Neural cell (in vitro differentiated cells): Measurements from ENCODE around the gene ADAMTS2. TPM values are rescaled to one million over a fixed set of nuclear protein-coding genes. Genes with fewer than 3 reads are reported as not detected.

ENCODE experiments used
- H2AFZ ChIP-seq: fragments of 200-600, 300-800 bp; sonication (generic), shearing (Covaris generic); 2 replicates; pipeline ENCODE4 v1.6.0; 2014; ENCODE audit warnings: low read depth, mild to moderate bottlenecking, antibody characterized with exemption, low read length, moderate library complexity
- H3F3A ChIP-seq: fragments of 200-600 bp; shearing (Covaris generic); 2 replicates; pipeline ENCODE4 v1.6.1; 2016; ENCODE audit warnings: mild to moderate bottlenecking, moderate library complexity, mixed read lengths, antibody characterized with exemption, low read length; ENCODE audit not compliant: insufficient read depth, poor library complexity, severe bottlenecking
- H3K27ac ChIP-seq: fragments of 200-600, 300-800 bp; sonication (generic), shearing (Covaris generic); 2 replicates; pipeline ENCODE4 v1.5.1; 2014; ENCODE audit warnings: mild to moderate bottlenecking, low read length, moderate library complexity
- H3K27me3 ChIP-seq: fragments of 300-800, 200-600 bp; sonication (generic), shearing (Covaris generic); 2 replicates; pipeline ENCODE4 v1.6.0; 2014; ENCODE audit warnings: mild to moderate bottlenecking, low read depth, low read length, moderate library complexity; ENCODE audit not compliant: insufficient read depth
- H3K36me3 ChIP-seq: fragments of 300-800, 200-600 bp; sonication (generic), shearing (Covaris generic); 2 replicates; pipeline ENCODE4 v1.5.1; 2014; ENCODE audit warnings: mild to moderate bottlenecking, antibody characterized with exemption, low read length, moderate library complexity; ENCODE audit not compliant: insufficient read depth
- H3K4me2 ChIP-seq: fragments of 300-800, 200-600 bp; sonication (generic), shearing (Covaris generic); 2 replicates; pipeline ENCODE4 v1.6.0; 2014; ENCODE audit warnings: mild to moderate bottlenecking, low read length
- H3K4me3 ChIP-seq: fragments of 300-800, 200-600 bp; sonication (generic), shearing (Covaris generic); 2 replicates; pipeline ENCODE4 v1.5.1; 2014; ENCODE audit warnings: mild to moderate bottlenecking, low read length, moderate library complexity
- H3K79me2 ChIP-seq: fragments of 200-600 bp; shearing (Covaris generic); replicated peaks from 2 replicates; pipeline ENCODE4 v1.6.0; 2014; ENCODE audit warnings: mild to moderate bottlenecking, low read length, moderate library complexity; ENCODE audit not compliant: insufficient read depth
- H3K9ac ChIP-seq: fragments of 300-800, 200-600 bp; sonication (generic), shearing (Covaris generic); 2 replicates; pipeline ENCODE4 v1.6.1; 2016; ENCODE audit warnings: mild to moderate bottlenecking, low read length, mixed read lengths
- H3K9me2 ChIP-seq: fragments of 200-600 bp; shearing (Covaris generic); 2 replicates; pipeline ENCODE4 v1.6.1; 2016; ENCODE audit warnings: mild to moderate bottlenecking, low read length, mixed read lengths; ENCODE audit not compliant: insufficient read depth
- H3K9me3 ChIP-seq: fragments of 200-600, 300-800 bp; sonication (generic), shearing (Covaris generic); 2 replicates; pipeline ENCODE4 v1.6.1; 2016; ENCODE audit warnings: mild to moderate bottlenecking, mixed run types, low read length, moderate library complexity, mixed read lengths
- H4K20me1 ChIP-seq: fragments of 200-600 bp; shearing (Covaris generic); 2 replicates; pipeline ENCODE4 v1.6.1; 2016; ENCODE audit warnings: mild to moderate bottlenecking, mixed run types; ENCODE audit not compliant: insufficient read depth
- EP300 ChIP-seq: fragments of 450-650 bp; conservative IDR thresholded peaks from 2 replicates; pipeline ENCODE4 v1.6.1; 2014; ENCODE audit warnings: antibody characterized with exemption, mild to moderate bottlenecking, moderate library complexity; ENCODE audit not compliant: poor library complexity, severe bottlenecking
- EZH2 ChIP-seq: fragments of 200-600, 300-800 bp; shearing (Covaris generic), sonication (generic); IDR thresholded peaks from 2 replicates; pipeline ENCODE4 v1.6.1; 2014; ENCODE audit warnings: antibody characterized with exemption, low read length, borderline replicate concordance, mild to moderate bottlenecking; ENCODE audit not compliant: insufficient read depth, poor library complexity, severe bottlenecking
- MXI1 ChIP-seq: fragments of 450-650 bp; conservative IDR thresholded peaks from 2 replicates; pipeline ENCODE4 v1.6.1; 2014; ENCODE audit warnings: antibody characterized with exemption, mild to moderate bottlenecking; ENCODE audit not compliant: poor library complexity, severe bottlenecking
- POLR2AphosphoS5 ChIP-seq: IDR thresholded peaks from 2 replicates; pipeline ENCODE4 v1.6.1; 2012
- RAD21 ChIP-seq: fragments of 450-650 bp; conservative IDR thresholded peaks from 2 replicates; pipeline ENCODE4 v1.6.1; 2014; ENCODE audit warnings: antibody characterized with exemption, mild to moderate bottlenecking, moderate library complexity
- SMC3 ChIP-seq: fragments of 450-650 bp; conservative IDR thresholded peaks from 2 replicates; pipeline ENCODE4 v1.6.1; 2014; ENCODE audit warnings: antibody characterized with exemption, mild to moderate bottlenecking, moderate library complexity; ENCODE audit not compliant: poor library complexity
- TAF1 ChIP-seq: IDR thresholded peaks from 2 replicates; pipeline ENCODE4 v1.6.1; 2012; ENCODE audit warnings: low read depth
- polyA plus RNA-seq: library from polyadenylated mRNA; depleted of rRNA; stranded (reverse); fragments of >200 nt; gene quantifications from 2 replicates; pipeline ENCODE4 v1.2.3, GENCODE V29; 2014
- TF ChIP-seq, protein P1 (sequence below): IDR thresholded peaks from 2 replicates; pipeline ENCODE4 v1.6.1; 2012; ENCODE audit warnings: borderline replicate concordance
- TF ChIP-seq, protein P2 (sequence below): fragments of 450-650 bp; IDR thresholded peaks from 2 replicates; pipeline ENCODE4 v1.5.1; 2014; ENCODE audit warnings: antibody characterized with exemption, mild to moderate bottlenecking, moderate library complexity; ENCODE audit not compliant: poor library complexity, severe bottlenecking

Gene ADAMTS2
- polyA plus RNA-seq, 1 donor from 2014 or later: 0.61 TPM

DNA sequence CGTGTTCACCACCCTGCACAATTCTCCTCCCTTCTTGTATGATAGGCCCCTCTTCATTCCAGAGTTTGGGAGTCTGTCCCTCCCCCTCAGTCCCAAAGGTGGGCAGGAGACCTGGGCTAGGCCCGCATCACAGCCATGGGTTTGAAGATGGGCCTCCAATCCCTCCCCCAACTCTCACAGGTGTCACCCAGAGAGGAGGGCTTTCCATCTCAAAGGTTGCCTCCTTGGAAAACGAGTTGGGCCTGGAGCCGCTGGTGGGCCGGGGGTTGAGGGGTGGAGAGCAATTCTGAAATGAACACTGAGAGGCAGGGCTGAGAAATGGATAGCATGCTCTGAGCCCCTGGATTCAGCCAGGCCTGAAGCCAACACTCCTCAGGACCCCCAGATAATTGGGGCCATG, 6.2 kb downstream of the ADAMTS2 start:
- no peaks in the 10 kb centered on the region for H4K20me1 ChIP-seq
- H3K27ac ChIP-seq: no peak overlapping the region
- H3K79me2 ChIP-seq: no peaks in the 10 kb centered on the region
- H3K27me3 ChIP-seq: peaks cover 25% of the 10 kb centered on the region
- no peak overlapping the region for H3K9ac ChIP-seq
- no peak overlapping the region for H3K4me2 ChIP-seq
- H3F3A ChIP-seq: peaks cover 3% of the 10 kb centered on the region
- H3K36me3 ChIP-seq: no peaks in the 10 kb centered on the region
- no peaks in the 10 kb centered on the region for H3K9me3 ChIP-seq
- no peak overlapping the region for H3K4me3 ChIP-seq
- no peak overlapping the region for H2AFZ ChIP-seq
- no peaks in the 10 kb centered on the region for H3K9me2 ChIP-seq
- TF ChIP-seq POLR2AphosphoS5 (no peak), SMC3 (no peak), EP300 (no peak)

DNA sequence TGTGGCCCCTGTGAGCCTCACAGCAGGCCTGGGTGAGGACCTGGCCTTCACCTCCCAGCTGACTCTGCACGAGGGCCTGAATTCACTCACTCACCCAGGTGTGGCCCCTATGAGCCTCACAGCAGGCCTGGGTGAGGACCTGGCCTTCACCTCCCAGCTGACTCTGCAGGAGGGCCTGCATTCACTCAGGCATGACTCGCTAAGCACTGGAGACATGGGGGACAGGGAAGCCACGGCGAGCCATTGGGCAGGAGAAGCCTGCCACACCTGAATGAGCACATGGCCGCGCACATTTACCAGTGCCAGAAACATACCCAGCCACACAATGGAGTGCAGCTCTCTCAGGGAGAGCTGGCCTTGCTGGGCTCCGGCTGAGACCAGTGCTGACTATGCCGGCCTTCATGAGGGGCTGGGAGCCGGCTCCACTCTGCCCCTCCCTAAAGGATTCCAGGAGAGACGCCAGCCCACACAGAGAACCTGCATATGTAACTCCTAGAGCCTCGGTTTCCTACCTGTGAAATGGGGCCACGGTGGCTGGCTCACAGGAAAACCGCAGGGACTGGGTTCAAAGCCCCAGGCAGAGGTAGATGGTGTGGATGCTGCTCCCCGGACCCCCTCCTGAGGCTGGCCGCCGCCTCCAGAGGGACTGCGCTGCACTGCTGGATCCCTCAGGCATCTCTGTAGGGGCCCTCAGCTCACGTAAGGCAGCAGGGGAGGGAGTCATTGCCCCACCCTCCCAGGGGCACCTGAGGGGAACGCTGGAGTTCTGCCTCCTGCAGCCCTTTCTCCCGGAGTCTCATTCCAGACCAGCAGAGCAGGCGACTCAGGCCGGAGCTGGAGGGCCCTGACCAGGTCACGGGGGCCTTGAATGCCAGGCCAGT, 7.2 kb downstream of the ADAMTS2 start:
- Histone ChIP-seq H3K9ac (no peak overlapping the region), H2AFZ (no peak overlapping the region), H3F3A (no peaks in the 10 kb centered on the region), H3K27ac (no peak overlapping the region), H3K79me2 (no peaks in the 10 kb centered on the region), H4K20me1 (no peaks in the 10 kb centered on the region), H3K9me2 (no peaks in the 10 kb centered on the region), H3K36me3 (no peaks in the 10 kb centered on the region), H3K9me3 (no peaks in the 10 kb centered on the region), H3K27me3 (peaks cover 14% of the 10 kb centered on the region), H3K4me2 (no peak overlapping the region), H3K4me3 (no peak overlapping the region)
- TF ChIP-seq EP300 (no peak), POLR2AphosphoS5 (no peak), TAF1 (no peak), MXI1 (no peak), EZH2 (no peak), RAD21 (no peak), SMC3 (no peak)
- TF ChIP-seq, protein P1, sequence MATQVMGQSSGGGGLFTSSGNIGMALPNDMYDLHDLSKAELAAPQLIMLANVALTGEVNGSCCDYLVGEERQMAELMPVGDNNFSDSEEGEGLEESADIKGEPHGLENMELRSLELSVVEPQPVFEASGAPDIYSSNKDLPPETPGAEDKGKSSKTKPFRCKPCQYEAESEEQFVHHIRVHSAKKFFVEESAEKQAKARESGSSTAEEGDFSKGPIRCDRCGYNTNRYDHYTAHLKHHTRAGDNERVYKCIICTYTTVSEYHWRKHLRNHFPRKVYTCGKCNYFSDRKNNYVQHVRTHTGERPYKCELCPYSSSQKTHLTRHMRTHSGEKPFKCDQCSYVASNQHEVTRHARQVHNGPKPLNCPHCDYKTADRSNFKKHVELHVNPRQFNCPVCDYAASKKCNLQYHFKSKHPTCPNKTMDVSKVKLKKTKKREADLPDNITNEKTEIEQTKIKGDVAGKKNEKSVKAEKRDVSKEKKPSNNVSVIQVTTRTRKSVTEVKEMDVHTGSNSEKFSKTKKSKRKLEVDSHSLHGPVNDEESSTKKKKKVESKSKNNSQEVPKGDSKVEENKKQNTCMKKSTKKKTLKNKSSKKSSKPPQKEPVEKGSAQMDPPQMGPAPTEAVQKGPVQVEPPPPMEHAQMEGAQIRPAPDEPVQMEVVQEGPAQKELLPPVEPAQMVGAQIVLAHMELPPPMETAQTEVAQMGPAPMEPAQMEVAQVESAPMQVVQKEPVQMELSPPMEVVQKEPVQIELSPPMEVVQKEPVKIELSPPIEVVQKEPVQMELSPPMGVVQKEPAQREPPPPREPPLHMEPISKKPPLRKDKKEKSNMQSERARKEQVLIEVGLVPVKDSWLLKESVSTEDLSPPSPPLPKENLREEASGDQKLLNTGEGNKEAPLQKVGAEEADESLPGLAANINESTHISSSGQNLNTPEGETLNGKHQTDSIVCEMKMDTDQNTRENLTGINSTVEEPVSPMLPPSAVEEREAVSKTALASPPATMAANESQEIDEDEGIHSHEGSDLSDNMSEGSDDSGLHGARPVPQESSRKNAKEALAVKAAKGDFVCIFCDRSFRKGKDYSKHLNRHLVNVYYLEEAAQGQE: no peak
- TF ChIP-seq, protein P2, sequence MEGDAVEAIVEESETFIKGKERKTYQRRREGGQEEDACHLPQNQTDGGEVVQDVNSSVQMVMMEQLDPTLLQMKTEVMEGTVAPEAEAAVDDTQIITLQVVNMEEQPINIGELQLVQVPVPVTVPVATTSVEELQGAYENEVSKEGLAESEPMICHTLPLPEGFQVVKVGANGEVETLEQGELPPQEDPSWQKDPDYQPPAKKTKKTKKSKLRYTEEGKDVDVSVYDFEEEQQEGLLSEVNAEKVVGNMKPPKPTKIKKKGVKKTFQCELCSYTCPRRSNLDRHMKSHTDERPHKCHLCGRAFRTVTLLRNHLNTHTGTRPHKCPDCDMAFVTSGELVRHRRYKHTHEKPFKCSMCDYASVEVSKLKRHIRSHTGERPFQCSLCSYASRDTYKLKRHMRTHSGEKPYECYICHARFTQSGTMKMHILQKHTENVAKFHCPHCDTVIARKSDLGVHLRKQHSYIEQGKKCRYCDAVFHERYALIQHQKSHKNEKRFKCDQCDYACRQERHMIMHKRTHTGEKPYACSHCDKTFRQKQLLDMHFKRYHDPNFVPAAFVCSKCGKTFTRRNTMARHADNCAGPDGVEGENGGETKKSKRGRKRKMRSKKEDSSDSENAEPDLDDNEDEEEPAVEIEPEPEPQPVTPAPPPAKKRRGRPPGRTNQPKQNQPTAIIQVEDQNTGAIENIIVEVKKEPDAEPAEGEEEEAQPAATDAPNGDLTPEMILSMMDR: no peak
